HG02759 (cell line): ENCODE results near the gene DTL.

Experiments
- ATAC-seq: cut with Tn5 transposase; IDR thresholded peaks from one replicate; pipeline ENCODE4 v1.9.1; 2021; ENCODE audit warnings: mild to moderate bottlenecking, moderate library complexity; ENCODE audit not compliant: unreplicated experiment

DTL gene

GRCh38 chr1:212121779-212122178 is 86.2 kb downstream of the DTL start:
- no peak for ATAC-seq

GRCh38 chr1:212124690-212125582 is 89.4 kb downstream of the DTL start:
- no peak for ATAC-seq

- ATAC-seq: no peak
Measured at GRCh38 chr1:212125654-212126053, 90.1 kb downstream of the DTL start.

- ATAC-seq: no peak
Measured at GRCh38 chr1:212127221-212127620, 91.7 kb downstream of the DTL start.

GRCh38 chr1:212129781-212130180 is 94.2 kb downstream of the DTL start:
- ATAC-seq: no peak

- no peak for ATAC-seq
Measured at GRCh38 chr1:212132025-212132424, 96.5 kb downstream of the DTL start.

- no peak for ATAC-seq
Measured at GRCh38 chr1:212133319-212133718, 97.8 kb downstream of the DTL start.

- ATAC-seq: no peak
Measured at GRCh38 chr1:212135166-212135565, 99.6 kb downstream of the DTL start.

- ATAC-seq: no peak
Measured at GRCh38 chr1:212137854-212138253, 102.3 kb downstream of the DTL start.

- no peak for ATAC-seq
Measured at GRCh38 chr1:212138457-212138856, 102.9 kb downstream of the DTL start.

GRCh38 chr1:212139526-212140135 is 104.1 kb downstream of the DTL start:
- ATAC-seq: no peak

GRCh38 chr1:212141404-212141803 is 105.9 kb downstream of the DTL start:
- ATAC-seq: no peak

GRCh38 chr1:212142883-212143530 is 107.5 kb downstream of the DTL start:
- no peak for ATAC-seq

- ATAC-seq: no peak
Measured at GRCh38 chr1:212147581-212148033, 112.1 kb downstream of the DTL start.

GRCh38 chr1:212149566-212149965 is 114.0 kb downstream of the DTL start:
- no peak for ATAC-seq

- no peak for ATAC-seq
Measured at GRCh38 chr1:212152308-212152693, 116.8 kb downstream of the DTL start.

- no peak for ATAC-seq
Measured at GRCh38 chr1:212152869-212153268, 117.3 kb downstream of the DTL start.

GRCh38 chr1:212153635-212154034 is 118.1 kb downstream of the DTL start:
- ATAC-seq: no peak
